NCI-H748 treated with DMSO at 0.1 percent for 48 hours (cell line): ENCODE results near the gene COMMD7.

ENCODE experiments used
- DNase-seq: peaks from one replicate; lab custom pipeline; 2025; lab: John Stamatoyannopoulos, UW

COMMD7 gene

DNA sequence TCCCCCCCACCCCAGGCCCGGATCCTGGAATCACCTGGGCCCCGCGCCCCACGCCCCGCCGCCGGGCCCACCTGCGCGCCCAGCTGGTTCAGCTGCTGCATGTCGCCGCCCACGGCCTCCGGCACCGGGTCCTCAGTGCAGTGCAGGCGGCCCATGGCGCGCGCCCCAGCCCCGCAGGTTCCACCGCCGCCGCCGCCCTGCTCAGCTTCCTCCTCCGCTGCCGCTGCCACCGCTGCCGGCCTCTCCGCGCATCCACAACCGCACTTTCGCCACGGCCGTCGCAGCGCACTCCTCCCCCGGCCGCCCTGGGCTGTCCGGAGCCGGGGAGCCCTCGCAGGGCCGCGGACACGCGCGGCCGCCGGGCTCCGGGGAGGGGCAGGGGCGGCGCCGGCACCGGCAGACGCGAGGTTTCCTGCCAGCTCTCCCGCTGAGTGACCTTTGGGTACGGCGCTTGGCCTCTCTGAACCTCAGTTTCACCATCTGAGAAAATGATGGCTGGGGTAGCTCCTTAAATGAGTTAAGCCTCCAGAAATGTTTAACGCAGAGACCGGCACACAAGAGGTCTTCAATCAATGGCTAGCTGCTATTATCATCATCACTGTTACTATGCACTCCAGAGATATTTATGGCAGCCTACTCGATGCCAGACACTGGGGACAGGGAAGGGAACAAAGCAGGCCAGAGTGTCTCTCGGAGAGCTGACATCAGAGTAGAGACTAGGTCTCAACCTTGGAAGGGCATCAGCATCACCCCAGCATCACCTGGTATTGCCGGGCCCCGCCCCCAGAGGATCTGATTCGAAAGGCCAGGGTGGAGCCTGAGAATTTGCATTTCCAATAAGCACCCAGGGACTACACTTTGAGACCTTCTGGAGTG is at the start of gene COMMD7:
Gene COMMD7, minus strand, starts transcription at position 231 of the 876 bp plus-strand sequence. Its CDS starts 76 bp downstream, at position 155.
- peak; percentile 36 for DNase-seq

DNA sequence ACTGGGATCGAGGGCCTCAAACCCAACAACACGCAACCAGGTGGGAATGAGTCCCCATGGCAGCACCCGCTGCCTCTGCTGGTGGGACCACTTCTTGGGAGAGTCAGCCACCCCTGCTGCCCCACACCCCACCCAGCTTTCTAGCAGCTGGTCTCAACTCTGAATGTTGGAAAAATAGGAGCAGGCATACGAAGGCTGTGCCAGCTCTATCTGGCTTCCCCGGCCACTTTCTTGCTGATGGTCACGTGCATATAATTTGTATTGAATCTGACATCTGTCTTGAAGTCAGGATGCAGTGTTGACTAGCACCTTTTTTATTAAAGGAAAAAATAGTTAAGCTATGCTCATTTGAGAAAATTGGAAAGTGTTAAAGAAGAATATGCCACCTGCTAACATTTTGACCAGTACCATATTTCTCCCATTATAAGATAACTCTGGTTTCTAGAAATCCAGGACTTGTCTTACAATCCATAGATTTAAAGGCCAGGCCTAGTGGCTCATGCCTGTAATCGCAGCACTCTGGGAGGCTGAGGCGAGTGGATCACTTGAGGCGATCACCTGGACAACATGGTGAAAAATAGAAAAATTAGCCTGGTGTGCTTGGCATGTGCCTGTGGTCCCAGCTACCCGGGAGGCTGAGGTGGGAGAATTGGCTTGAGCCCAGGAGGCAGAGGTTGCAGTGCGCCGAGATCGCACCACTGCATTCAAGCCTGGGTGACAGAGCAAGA is 49.6 kb upstream of the COMMD7 start:
- no peak for DNase-seq

DNA sequence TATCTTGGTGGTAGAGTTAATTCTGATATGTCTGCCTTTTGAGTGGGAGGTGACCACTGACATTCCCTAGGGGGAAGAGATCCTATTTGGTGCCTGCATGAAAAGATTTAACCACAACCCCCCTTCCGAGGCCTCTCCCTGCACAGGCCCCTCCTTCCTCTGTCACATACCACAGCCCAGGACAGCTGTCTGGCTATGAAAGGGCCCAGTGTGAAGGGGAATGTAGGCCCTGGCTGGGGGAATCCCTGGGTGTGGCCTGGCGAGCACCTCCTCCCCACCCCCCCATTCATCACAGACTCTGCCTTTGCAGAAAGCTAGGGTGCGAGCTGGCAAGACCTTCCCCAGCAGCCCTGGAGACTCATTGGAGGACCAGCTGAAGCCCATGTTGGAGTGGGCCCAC is 49.0 kb upstream of the COMMD7 start:
- no peak for DNase-seq

DNA sequence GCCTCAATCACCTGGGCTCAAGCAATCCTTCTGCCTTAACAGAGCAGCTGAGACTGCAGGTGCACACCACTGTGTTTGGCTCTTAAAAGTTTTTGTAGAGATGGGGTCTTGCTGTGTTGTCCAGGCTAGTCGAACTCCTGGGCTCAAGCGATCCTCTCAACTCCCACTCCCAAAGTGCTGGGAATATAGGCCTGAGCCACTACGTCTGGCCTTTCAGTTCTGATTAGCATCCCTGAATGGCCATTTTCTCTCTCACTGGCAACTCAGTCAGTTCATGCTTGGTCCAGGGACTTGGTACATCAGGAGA is 47.4 kb upstream of the COMMD7 start:
- no peak for DNase-seq

DNA sequence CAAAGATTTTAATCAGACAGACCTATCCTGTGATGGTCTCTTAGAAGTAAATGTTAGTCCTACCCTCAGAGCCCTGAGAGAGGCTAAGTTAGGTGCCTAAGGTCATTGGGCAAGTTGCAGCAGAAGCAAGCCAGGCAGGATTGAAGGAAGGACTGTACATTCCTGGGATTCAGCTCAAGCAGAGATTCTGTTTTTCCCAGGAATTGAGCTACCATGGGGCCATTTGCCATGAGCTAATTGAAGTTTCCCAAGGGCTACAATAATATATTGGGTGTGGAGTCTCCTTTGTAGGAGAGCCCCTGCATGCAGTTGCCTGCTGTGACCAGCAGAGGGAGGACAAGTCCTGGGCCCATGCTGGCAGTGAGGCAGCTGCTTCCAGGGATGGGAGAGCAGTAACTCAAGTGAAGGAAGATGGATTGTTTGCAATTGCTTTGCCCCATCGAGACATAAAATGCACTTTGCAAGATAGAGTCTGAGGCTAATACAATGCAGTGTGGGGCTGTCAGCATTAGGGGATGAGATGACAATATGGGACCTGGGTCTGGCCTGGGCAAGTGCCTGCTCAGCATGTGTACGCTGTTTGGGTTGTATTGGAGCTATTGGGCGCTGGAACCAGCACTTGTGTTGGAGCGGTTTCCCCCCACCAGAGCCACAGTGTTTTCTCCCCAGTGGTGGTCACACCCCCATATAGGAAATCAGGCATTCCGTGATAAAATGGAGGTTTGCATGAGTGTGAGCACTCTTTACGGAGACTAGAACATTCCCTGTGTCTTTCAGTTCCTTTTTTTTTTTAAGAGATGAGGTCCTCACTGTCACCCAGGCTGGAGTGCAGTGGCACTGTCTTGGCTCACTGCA is 46.9 kb upstream of the COMMD7 start:
- DNase-seq, result peak; percentile 12

DNA sequence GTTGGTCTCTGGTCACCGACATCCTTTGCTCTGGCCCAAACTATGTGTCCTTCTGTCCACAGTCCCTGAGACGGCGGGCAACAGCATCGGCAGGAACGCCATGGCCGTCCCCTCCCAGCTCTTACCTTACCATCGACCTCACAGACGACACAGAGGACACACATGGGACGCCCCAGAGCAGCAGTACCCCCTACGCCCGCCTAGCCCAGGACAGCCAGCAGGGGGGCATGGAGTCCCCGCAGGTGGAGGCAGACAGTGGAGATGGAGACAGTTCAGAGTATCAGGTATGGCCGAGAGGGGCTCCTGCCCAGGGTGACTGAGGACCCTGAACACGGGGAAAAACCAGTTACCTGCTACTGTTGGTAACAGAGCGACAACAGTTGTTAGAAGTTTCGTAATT is 43.9 kb upstream of the COMMD7 start:
- DNase-seq, result no peak

DNA sequence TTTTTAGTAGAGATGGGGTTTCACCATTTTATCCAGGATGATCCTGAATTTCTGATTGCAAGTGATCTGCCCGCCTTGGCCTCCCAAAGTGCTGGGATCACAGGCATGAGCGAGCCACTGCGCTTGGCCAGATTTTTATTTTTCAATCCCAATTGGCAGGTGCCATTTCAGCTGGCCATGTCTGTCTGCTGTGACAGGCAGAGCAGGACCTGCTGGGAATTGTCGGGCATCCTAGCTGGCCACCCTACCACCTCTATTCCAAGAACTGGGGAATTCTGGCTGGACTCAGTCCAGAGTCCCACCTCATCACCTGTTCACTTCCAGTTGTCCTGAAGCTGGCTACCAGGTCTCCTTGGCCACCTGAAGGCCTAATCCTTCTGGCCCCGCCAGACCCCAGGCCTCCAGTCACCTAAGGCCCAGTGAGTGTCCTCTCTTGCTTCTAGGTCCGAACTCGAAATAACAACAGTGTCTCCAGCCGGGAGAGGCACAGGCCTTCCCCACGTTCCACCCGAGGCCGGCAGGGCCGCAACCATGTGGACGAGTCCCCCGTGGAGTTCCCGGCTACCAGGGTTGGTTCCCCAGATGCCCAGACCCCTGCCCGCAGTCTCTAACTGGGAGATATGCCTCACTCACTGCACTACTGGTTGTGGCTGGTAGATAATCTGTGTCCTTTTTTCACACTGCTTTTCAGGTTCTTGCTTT is 42.9 kb upstream of the COMMD7 start:
- no peak for DNase-seq

DNA sequence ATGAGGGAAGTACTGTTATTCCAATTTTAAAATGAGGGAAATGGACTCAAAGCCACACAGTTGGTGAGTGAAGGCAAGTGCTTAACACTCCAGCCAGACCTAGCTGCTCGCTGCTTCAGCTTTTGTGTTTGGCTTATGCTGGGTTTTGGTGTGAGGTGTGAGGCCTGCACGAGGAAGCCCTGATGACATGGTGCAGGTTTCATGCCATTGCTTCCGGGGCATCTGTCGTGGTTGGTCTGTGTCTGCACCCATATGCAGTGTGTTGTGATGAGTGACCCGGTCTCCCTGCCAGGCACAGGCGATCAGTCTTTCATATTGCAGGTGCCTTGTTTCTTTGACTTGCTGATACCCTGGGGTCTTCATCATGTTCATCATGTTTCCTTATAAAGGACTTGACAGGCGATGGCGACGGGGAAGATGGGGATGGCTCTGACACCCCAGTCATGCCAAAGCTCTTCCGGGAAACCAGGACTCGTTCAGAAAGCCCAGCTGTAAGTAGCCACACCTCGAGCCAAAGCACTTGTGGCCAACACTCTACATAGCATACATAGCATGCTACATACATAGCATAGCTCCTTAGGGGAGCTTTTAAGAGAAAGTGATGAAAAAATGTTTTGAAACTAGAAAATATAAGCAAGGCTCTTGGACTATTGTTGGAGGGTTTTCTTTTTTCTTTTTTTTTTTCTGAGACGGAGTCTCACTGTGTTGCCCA is 41.3 kb upstream of the COMMD7 start:
- DNase-seq, result no peak

DNA sequence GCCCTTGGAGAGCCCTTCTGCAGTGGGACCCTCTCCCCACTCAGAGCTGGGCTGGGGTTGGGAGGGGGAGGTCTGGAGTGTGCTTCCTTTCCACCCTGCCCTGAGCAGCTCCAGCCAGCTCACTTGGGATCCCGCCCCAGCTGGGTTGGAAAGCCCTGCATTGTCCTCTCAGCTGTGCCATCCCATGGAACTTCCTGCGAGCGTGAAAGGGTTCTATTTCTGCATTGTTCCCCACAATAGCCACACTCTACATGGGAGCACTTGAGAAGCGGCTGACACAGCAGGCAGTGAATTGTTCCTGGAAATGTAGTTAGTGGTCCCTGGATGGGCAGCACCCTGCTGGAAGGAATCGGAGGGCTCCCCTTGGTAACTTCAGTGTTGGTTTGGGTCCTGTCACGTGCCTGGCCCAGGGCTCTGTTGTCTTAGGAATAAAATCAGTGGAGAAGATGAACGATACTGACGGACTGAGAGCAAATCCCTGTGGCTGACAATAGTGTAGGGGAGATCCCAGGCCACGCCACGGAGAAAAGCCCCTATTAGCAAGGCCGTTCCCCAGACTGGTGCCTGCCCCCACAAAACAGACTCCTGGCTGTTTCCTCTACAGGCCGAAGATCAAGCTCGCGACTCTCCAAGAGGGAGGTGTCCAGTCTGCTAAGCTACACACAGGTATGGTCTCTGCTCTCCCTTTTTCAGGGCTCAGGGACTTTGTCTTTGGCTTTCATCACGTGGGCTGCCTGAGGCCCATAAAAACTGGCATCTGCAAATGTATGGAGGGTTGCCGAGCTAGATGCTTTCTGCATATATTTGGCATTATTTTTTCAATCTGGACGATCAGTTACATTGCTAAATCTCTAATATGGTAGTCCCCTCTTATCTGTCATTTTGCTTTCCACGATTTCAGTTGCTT is 37.7 kb upstream of the COMMD7 start:
- DNase-seq, result no peak

DNA sequence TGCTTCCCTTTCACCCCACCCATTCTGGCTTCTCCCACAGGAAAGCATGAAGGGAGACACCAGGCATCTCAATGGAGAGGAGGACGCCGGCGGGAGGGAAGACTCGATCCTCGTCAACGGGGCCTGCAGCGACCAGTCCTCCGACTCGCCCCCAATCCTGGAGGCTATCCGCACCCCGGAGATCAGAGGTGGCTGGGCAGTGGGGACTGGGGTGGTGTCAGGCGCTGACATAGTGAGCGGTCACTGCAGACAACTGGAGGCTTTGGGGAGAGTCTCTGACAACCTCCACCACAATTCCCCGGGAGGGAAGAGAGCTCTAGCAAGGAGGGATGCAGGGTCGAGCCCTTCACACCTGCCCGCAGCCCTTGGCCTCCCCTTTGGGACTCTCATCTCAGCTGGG is 37.0 kb upstream of the COMMD7 start:
- no peak for DNase-seq

DNA sequence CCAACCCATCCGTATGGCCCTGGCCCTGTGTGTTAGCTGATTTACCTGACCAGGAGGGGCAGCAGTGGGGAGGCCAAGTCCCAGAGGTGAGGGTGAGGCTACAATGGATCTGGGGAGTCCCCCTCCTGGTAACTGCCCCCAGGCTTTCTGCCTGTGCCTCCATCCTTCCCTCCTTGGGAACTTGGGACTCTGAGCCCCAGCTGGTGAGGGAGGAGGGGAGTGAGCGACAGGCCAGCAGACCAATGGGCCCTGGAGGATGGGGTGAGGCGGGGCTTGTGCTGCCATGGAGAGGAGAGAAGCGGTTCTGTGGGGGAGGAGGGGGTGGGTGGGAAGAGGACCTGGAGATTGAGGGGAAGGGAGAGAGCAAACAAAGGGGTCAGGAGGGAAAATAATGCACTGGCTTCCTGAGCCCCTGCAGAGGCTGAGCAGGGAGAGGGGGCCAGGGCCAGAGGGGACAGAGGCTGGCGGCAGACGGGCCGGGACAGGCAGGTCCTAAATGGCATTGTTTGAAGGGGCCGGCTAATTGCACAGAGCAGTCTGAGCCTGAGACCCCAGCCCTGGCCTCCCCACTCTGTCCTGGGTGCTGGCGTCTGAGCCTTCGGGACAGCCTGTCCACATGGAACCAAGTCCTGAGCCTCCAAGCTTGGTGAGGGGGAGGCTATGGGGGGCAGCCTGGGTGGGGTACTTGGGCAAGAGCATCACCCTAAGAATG is 36.4 kb upstream of the COMMD7 start:
- DNase-seq, result no peak

DNA sequence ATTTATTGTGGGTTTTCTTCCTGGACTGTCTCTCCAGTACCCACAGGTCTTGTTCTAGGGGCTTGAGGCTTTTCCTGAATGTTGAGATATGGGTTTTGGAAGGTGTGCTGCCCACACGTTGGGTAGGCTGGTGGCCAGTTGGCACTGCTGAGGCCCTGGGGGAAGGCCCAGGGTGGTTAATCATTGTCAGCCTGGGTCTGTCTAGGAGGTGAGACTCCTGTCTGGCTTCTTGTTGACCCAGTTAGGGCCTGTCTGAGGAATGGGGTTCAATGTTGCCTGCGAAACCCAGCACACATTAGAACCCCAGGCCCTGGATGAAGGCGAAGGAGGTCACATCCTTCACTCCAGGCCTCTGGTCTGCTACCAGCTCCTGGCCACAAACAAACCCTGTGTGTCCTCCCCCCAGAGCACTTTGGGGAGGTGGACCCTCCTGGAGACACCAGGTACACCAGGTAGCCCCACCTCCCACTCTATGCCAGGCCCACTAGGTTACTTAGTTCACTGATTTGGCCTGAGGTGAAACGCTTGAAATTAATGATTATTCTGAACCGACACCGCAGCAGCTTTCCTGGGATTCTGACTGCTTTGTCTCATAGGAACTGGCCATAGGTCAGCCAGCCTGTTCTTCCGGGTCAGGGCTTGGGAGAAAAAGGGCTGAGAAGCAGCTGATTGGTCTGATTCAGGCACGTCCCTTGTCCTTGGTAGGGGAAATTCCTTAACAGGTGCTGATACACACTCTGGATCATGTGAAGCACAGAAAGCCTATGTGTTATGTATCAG is 34.1 kb upstream of the COMMD7 start:
- no peak for DNase-seq

DNA sequence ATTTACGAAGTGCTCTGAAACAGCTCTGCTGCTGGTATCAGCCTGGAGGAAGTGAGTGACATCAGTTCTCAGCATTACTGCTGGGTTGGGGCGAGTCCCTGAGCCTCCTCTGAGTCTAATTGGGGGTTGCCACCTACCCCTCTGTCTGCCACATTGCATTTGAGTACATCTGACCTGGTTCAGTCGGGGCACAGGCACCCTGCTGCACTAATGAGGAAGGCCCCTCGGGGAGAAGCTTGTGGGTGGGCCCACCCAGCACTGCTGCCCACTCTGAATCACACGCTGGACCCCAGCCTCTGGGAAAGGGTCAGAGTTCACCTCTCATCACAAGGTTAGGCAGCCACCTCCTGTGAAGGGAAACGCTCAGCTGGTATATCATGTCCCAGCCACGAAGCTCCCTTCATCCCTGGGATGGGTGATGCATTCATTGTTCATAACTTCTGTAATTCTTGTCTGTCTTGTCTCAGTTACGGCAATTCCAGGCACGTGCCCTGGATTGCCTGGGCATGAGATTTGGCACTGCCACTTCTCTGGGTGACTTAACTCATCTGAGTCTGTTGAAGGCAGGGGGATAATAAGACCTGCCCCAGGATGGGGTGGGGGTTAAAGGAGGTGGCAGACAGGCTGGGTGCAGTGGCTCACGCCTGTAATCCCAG is 32.2 kb upstream of the COMMD7 start:
- DNase-seq, result no peak

DNA sequence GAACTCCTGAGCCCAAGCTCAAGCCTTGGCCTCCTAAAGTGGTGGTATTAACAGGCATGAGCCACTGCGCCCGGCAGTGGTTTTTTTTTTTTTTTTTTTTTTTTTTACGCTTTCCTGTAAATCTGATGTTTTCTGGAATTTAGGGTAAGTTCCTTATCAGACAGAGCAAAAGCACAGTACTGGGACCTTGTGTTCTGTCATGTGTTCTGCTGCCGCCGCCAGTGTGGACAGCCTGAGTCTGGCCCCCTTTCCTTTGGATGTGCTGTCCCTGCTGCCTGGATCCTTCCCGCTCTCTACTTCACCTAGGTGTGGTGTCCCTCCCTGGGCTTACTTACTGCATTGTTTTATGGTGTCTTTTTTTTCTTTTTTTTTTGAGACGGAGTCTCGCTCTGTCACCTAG is 30.6 kb upstream of the COMMD7 start:
- no peak for DNase-seq

DNA sequence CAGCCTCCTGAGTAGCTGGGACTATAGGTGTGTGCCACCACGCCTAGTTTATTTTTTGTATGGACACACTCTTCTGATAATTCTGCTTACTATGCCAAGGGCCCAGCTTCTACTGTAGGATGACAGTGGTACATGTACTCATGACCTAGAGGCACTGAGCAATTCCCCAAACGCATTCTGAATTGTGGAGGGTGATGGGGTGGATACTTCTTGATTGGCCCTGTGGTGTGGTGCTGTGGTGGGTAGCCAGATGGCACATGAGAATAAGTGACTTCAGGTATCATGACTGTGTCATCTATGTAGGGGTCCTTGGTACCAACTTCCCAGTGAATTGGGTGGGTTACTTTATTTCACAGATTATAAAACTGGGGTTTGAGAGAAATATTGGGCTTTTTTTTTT is 30.0 kb upstream of the COMMD7 start:
- DNase-seq, result no peak

DNA sequence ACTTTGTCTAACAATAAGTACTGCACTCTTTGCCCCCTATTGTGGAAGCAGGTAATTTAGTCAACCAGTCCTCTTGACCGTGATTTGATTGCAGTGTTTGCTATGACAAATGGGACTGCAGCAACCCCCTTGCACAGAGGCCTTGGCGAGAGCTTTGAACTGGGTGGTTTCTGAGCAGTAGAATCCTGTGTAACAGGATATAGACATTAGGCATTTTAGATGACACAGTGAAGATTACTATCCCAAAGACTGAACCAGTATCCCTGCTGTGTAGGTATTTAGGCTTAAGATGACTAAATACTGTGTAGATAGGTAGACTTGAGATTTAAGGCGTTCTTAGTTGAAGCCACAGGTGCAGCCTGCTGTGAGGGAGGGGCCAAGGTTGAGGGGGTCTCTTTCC is 28.8 kb upstream of the COMMD7 start:
- no peak for DNase-seq

DNA sequence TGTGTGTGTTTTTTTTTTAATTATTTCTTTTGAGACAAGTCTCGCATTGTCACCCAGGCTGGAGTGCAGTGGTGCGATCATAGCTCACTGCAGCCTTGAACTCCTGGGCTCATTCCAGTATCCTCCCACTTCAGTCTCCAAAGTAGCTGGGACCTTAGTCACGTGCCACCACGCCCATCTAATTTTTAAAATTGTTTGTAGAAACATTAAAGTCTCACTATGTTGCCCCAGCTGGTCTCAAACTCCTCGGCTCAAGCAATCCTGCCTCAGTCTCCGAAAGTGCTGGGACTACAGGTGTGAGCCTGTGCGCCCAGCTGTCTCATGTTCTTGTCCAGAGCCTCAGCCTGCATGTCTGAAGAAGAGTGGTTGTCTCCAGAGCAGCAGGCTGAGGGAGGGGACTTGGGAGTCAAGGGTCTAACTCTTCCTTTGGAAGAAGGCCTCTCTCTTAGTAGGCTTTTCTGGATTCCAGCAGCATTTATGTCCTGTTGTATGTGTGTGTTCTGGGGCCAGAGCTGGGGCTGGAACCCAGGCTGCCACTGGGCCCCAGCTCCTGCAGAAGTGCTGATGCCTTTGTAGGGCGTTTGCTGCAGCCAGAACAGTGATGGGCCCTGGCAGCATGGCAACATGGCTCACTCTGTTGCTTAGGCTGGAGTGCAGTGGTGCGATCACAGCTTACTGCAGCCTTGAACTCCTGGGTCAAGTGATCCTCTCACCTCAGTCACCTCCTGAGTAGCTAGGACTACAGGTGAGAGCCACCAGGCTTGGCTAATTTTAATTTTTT is 24.3 kb upstream of the COMMD7 start:
- no peak for DNase-seq
